SH-SY5Y (cell line): ENCODE data around the gene TRIM44.

ENCODE experiments used
- GATA2 ChIP-seq: IDR thresholded peaks from 2 replicates; pipeline ENCODE4 v1.6.1; 2011; ENCODE audit warnings: mild to moderate bottlenecking, low read depth, low read length
- GATA3 ChIP-seq: IDR thresholded peaks from 2 replicates; pipeline ENCODE4 v1.6.1; 2011; ENCODE audit warnings: low read depth, mild to moderate bottlenecking, low read length, moderate library complexity

- TF ChIP-seq GATA3 = no peak
- no peak for TF ChIP-seq GATA2
These were observed 164.4 kb downstream of the TRIM44 start for GRCh38 chr11:35826949-35827348.
